Neural progenitor cell (in vitro differentiated cells): ENCODE data around the gene MBNL2.

ENCODE experiments used
- EZH2 ChIP-seq: fragments of 200-600 bp; sonication (generic); IDR thresholded peaks from 2 replicates; pipeline ENCODE4 v1.6.1; 2017; ENCODE audit warnings: antibody characterized with exemption, mild to moderate bottlenecking, moderate library complexity
- EZH2phosphoT487 ChIP-seq: fragments of 200-600 bp; sonication (generic); IDR thresholded peaks from 2 replicates; pipeline ENCODE4 v1.6.1; 2017; ENCODE audit warnings: antibody characterized with exemption
- TF ChIP-seq, protein P1 (sequence below): fragments of 200-600 bp; sonication (generic); IDR thresholded peaks from 2 replicates; pipeline ENCODE4 v1.5.1; 2017; ENCODE audit warnings: antibody characterized with exemption, mild to moderate bottlenecking

DNA sequence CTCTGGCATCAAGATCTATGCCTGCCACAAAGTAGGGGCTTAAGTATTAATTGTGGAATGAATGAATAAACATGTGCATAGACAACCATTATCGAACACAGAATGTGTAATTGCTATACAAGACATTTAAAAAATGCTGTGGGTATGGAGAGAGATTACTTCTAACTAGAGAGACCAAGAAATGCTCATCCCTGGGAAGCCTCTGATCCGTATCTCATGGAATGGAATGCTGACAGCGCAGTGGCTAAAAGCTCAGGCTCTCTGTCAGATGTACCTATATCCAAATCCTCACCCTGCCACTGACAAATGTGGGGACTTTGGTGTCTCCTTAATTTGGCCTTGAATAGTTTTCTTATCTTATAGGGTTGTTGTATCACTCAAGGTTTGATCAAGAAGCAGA is 22.7 kb upstream of the MBNL2 start:
- TF ChIP-seq, protein P1, sequence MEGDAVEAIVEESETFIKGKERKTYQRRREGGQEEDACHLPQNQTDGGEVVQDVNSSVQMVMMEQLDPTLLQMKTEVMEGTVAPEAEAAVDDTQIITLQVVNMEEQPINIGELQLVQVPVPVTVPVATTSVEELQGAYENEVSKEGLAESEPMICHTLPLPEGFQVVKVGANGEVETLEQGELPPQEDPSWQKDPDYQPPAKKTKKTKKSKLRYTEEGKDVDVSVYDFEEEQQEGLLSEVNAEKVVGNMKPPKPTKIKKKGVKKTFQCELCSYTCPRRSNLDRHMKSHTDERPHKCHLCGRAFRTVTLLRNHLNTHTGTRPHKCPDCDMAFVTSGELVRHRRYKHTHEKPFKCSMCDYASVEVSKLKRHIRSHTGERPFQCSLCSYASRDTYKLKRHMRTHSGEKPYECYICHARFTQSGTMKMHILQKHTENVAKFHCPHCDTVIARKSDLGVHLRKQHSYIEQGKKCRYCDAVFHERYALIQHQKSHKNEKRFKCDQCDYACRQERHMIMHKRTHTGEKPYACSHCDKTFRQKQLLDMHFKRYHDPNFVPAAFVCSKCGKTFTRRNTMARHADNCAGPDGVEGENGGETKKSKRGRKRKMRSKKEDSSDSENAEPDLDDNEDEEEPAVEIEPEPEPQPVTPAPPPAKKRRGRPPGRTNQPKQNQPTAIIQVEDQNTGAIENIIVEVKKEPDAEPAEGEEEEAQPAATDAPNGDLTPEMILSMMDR, result no peak
- TF ChIP-seq EZH2 (no peak), EZH2phosphoT487 (no peak)
